GM21723 (cell line): ENCODE results near the gene LARGE1.

Source experiments
- ATAC-seq: cut with Tn5 transposase; IDR thresholded peaks from one replicate; pipeline ENCODE4 v1.9.1; 2021; ENCODE audit warnings: mild to moderate bottlenecking, moderate library complexity; ENCODE audit not compliant: unreplicated experiment

The LARGE1 gene

GRCh38 chr22:33739516-33739915 is 180.8 kb downstream of the LARGE1 start:
- ATAC-seq: no peak

GRCh38 chr22:33737662-33738061 is 182.6 kb downstream of the LARGE1 start:
- no peak for ATAC-seq

- no peak for ATAC-seq
These were observed 184.3 kb downstream of the LARGE1 start for GRCh38 chr22:33735978-33736377.

GRCh38 chr22:33728847-33729246 is 191.4 kb downstream of the LARGE1 start:
- no peak for ATAC-seq

GRCh38 chr22:33726294-33726734 is 194.0 kb downstream of the LARGE1 start:
- ATAC-seq: no peak

GRCh38 chr22:33723915-33724314 is 196.4 kb downstream of the LARGE1 start:
- ATAC-seq: no peak

GRCh38 chr22:33722816-33723215 is 197.5 kb downstream of the LARGE1 start:
- ATAC-seq: no peak

GRCh38 chr22:33720166-33720878 is 200.0 kb downstream of the LARGE1 start:
- ATAC-seq: no peak

GRCh38 chr22:33717694-33718396 is 202.4 kb downstream of the LARGE1 start:
- no peak for ATAC-seq

GRCh38 chr22:33715237-33715985 is 204.9 kb downstream of the LARGE1 start:
- no peak for ATAC-seq

- ATAC-seq: no peak
These were observed 209.9 kb downstream of the LARGE1 start for GRCh38 chr22:33710326-33710725.

- no peak for ATAC-seq
These were observed 212.7 kb downstream of the LARGE1 start for GRCh38 chr22:33707581-33707980.

GRCh38 chr22:33706100-33706499 is 214.2 kb downstream of the LARGE1 start:
- no peak for ATAC-seq

- ATAC-seq: no peak
These were observed 221.1 kb downstream of the LARGE1 start for GRCh38 chr22:33699176-33699575.

- ATAC-seq: no peak
These were observed 222.6 kb downstream of the LARGE1 start for GRCh38 chr22:33697640-33698039.

GRCh38 chr22:33691057-33691630 is 229.1 kb downstream of the LARGE1 start:
- ATAC-seq: no peak

- no peak for ATAC-seq
These were observed 231.4 kb downstream of the LARGE1 start for GRCh38 chr22:33688903-33689302.

GRCh38 chr22:33687464-33687863 is 232.8 kb downstream of the LARGE1 start:
- no peak for ATAC-seq

- ATAC-seq: no peak
These were observed 236.2 kb downstream of the LARGE1 start for GRCh38 chr22:33684087-33684486.

- ATAC-seq: no peak
These were observed 237.3 kb downstream of the LARGE1 start for GRCh38 chr22:33682927-33683326.

GRCh38 chr22:33680632-33681031 is 239.6 kb downstream of the LARGE1 start:
- ATAC-seq: no peak
